GM19035 (cell line): ENCODE measurements around the gene ZC3H18.

Experiments used
- ATAC-seq: cut with Tn5 transposase; IDR thresholded peaks from one replicate; pipeline ENCODE4 v1.9.1; 2021; ENCODE audit not compliant: unreplicated experiment

Gene ZC3H18

GRCh38 chr16:88569985-88570690 lies at the start of gene ZC3H18:
Gene ZC3H18, plus strand, starts transcription at chr16:88570403. Its CDS starts 6,721 bp downstream, at chr16:88577124.
- ATAC-seq, result peak; percentile 76

DNA sequence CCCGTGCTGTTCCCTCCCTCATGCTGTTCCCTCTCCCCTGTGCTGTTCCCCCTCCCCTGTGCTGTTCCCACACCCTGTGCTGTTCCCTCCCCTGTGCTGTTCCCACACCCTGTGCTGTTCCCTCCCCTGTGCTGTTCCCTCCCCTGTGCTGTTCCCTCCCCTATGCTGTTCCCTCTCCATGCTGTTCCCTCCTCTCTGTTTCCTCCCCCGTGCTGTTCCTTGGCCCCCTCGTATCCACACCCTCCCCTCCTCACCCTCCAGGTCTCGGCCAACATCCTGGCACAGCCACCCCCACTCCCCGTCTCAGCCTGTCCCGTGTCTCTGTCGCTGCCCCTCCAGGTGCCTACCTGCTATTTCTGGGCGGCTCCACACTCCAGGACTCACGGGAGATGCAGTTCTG lies 48.5 kb upstream of the ZC3H18 start:
- no peak for ATAC-seq

DNA sequence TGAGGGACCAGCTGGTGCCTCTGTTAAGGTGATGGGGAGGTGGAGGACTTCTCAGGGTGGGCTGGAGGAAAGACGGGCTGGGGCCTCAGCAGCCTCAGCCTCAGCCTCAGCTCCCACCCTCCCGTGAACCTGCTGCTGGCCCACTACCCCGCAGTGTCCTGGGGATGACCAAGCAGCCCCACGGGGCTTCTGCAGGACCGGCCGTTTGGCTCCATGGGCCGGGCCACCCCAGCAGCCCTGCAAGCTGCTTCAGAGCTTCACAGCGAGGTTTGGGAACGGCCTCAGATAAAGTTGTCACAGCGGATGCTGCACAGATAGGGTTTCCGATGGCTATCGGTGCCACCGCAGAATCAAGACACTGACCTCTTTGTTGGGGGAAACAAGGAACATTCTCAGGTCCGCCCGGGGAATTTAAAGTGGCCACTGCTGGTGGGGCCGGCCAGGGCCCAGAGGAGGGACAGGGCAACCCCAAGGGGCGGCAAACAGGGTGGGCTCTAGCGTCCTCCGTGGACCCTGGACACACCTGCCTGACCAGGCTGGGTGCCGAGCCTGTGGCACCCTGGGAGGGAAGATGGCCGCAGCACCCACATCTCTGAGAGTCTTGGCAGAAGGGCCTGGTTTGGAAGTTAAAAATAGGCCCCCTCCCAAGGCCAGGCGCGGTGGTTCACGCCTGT lies 47.8 kb upstream of the ZC3H18 start:
- ATAC-seq, result no peak

DNA sequence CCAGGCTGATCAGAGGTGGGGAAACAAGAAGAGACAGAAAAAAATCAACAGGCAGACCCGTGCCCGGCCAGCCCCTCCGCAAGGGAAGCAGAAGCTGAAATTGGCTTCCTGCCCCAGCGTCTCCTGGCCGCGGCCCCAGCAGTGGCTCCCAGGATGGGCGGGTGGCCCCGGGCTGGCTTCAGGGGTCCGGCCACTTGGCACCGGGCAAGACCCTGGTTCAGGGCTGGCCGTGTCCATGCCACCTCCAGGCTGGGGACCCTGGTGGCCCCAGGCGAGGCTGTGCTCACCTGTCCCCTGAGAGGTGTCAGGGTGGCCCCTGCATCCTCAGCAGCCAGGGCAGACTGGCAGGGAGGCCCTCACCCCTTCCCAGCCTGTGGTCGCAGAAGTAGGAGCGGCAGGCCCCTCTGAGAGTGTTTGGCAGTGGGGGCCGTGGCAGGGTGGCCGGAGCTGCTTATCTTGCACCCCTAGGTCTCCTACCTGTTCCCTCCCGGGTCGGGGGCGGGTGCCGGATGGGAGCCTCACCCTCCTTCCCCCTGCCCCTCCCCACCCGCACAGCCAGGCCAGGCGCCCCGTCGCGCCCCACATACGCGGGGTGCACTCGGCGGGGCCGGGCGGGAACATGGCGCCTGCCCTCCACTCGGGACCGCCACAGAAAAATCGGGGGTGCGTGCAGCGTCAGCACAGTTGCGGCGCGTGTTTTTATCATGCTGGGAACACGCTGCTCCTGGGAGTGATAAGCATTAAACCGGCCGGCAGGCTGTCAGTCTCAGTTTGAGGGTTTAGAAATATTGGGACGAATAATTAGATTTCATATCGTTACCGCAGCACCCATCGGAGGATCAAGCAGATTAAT lies 46.7 kb upstream of the ZC3H18 start:
- ATAC-seq, result no peak

DNA sequence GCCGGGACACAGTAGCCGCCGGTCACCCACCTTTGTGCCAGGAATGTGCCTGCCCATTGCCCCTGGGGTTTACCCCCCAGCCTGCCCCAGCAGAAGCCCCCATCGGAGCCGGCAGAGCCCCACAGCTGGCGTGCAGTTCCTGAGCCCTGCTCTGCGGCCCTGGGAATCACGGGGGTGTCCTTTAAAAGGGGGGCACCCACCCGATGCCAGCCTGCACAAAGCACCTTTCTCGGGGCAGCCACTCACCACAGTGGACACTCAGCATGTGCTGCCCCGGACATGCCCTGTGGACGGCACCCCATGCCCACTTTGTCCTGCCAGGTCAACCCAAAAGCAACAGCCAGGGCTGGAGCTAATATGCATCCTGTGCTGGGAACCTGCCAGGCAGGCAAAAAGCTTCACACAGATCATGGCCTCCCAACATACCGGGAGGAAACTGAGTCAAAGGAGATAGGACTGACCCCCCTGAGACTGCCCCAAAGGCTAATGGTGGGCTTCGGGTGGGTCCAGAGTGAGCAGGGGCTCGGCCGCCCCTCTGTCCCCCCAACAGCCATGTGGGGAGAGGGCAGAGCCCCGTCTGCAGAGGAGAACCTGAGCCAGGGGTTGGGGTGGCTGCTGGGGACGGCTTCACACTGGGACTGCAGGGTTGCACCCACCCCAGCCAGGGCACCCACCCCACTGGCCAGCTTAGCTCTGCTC lies 45.8 kb upstream of the ZC3H18 start:
- no peak for ATAC-seq

DNA sequence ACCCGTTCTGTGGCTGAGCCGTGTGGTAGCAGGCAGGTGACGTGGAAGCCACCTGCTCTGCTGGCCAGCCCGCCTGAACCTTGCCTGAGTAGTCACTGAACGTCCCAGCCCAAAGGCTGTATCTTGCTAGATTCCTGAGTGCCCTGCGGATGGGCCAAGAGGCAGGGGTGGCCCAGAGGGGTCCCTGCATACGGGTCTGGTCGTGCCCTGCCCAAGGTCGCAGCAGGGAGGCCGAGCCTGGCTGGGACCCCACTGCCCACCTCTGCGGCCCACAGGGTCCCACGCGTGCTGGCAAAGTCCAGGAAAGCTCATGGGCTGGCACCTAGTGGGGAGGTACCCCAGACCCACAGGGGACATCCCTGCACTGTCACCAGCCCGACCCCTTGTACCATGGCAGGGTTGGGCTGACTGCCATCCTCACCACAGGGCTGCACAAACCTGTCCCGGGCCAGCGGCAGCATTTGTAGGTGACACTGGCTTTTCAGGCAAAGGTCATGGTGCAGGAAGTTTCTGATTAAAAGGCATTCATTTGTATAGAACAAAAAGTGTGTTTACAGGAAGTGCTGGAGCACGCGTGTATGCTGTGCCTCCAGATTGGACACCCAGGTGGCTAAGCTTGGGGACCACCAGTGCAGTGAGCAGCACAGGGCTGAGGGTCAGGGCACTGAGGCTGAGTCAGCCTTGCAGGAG lies 45.1 kb upstream of the ZC3H18 start:
- no peak for ATAC-seq

DNA sequence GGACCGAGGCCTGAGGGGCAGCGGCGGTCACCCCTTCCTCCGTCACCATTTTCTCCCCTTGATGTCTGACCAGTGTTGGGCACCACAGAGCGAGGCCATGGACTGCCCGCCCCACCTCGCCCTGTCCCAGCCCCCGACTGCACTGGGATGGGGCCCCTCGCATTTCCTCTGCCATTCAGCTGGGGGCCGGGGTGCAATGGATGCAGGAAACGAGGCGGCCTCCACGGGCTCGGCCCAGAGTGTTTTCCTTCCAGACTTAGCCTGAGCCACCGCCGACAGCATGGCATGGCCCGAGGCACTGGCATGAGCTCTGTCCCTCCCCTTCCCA lies 44.6 kb upstream of the ZC3H18 start:
- no peak for ATAC-seq

- no peak for ATAC-seq
Observed at GRCh38 chr16:88526008-88526905, 43.9 kb upstream of the ZC3H18 start.

GRCh38 chr16:88526906-88527185 lies 43.4 kb upstream of the ZC3H18 start:
- no peak for ATAC-seq

GRCh38 chr16:88527186-88527936 lies 42.8 kb upstream of the ZC3H18 start:
- ATAC-seq, result no peak

DNA sequence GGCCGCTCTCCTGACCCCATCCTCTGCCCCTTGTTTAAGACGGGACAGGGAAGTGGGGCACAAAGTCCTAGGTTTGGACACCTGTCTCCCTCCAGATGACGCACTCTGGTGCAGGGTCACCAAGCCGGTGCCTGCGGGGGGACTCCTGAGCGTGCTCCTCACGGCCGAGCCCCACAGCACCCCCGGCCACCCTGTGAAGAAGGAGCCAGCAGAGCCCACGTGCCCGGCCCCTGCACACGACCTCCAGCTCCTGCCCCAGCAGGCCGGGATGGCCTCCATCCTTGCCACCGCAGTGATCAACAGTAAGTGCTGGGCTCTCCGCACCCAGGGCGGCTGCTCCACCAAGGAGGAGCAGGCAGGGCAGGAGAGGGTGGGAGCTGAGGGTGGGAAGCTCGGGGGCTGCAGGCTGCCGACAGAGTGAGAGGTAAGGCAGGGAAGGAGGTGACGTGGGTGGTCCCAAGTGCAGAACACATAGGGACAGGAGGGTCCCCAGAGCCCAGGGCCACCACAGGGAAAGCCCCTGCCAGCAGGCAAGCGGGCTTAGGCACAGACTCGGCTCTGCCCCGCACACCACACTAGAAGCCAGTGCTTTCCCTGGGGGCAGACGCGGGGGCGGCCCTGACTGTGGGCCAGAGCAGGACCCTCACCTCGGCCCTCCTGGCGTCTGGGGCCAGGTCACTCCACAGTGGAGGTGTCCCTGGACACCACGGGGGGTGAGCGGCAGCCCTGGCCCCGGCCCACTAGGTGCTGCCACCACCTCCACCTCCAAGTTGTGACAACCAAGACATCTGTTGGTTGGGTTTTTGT lies 42.1 kb upstream of the ZC3H18 start:
- no peak for ATAC-seq

GRCh38 chr16:88528902-88529318 lies 41.3 kb upstream of the ZC3H18 start:
- ATAC-seq, result no peak

GRCh38 chr16:88529596-88529995 lies 40.6 kb upstream of the ZC3H18 start:
- ATAC-seq, result no peak

- ATAC-seq, result no peak
Observed at GRCh38 chr16:88530051-88530857, 39.9 kb upstream of the ZC3H18 start.

DNA sequence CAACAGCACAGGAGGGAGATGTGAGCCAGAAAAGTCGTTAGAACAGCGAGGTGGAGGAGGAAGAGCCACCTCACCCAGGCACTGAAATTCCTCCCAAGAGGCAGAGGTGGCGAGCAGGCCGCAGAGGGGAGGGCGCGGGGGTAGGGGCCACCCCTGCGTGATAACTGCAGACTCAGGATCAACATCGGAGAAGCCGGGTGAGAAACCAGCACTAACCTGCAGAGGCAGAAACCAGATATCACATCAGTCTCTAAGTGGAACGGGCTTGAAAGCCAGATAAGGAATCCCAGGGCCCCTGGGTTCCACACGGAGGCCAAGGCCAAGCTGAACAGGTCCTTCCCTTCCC lies 39.4 kb upstream of the ZC3H18 start:
- no peak for ATAC-seq

GRCh38 chr16:88531346-88531745 lies 38.9 kb upstream of the ZC3H18 start:
- ATAC-seq, result no peak

DNA sequence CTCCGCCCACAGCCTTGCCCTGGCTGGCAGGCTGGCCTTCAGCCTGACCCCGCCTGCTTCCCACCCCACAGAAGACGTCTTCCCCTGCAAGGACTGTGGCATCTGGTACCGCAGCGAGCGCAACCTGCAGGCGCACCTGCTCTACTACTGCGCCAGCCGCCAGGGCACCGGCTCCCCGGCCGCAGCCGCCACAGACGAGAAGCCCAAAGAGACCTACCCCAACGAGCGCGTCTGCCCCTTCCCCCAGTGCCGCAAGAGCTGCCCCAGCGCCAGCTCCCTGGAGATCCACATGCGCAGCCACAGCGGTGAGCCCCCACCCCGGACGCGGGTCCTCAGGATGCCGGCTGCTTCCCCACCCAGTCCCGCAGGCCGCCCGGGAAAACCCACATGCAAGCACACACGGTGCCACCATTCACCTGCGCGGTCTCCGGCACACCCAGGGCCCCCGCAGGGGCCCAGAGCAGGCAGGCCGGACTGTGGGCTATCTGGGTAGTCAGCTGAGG lies 38.2 kb upstream of the ZC3H18 start:
- ATAC-seq, result no peak
